Measurements from ENCODE around the gene MED27. TPM values are rescaled to one million over a fixed set of nuclear protein-coding genes. Genes with fewer than 3 reads are reported as not detected.

MED27 gene
- total and polyA plus RNA-seq, 8 donors: 0.87 to 21.9 (median 12.7) TPM

DNA sequence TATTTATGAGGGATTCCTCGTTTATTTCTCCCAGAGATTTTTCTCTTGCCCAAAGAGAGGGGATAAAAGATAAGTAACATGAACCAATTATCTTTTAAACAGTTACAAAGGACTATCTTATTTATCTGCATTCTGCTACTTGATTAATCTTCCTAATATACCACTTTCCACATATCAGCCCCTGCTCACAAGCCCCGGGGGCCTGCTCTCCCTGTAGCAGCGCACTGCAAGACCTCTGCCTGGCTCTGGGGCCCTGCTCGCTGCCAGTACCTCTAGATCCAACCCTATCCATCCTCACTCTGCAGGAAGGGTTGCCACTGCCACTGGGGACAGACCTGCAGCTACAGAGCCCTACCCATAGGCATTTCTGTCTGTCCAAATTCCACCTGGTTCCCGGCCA, 75.3 kb downstream of the MED27 start:
- WGBS, 5 donors: 89 to 94% (median 93%) methylated on average over 5 of the region's 5 CpGs
- no peak overlapping the region for H3K27ac ChIP-seq
- peaks cover 0 to 27% (median 7%) of the 10 kb centered on the region in 4 donors for H3K4me1 ChIP-seq
- DNase-seq: no peak
- H3K36me3 ChIP-seq: no peaks in the 10 kb centered on the region
- no peak for TF ChIP-seq POLR2A (IDR thresholded peaks at IDR 0.05)
- TF ChIP-seq, protein P1, sequence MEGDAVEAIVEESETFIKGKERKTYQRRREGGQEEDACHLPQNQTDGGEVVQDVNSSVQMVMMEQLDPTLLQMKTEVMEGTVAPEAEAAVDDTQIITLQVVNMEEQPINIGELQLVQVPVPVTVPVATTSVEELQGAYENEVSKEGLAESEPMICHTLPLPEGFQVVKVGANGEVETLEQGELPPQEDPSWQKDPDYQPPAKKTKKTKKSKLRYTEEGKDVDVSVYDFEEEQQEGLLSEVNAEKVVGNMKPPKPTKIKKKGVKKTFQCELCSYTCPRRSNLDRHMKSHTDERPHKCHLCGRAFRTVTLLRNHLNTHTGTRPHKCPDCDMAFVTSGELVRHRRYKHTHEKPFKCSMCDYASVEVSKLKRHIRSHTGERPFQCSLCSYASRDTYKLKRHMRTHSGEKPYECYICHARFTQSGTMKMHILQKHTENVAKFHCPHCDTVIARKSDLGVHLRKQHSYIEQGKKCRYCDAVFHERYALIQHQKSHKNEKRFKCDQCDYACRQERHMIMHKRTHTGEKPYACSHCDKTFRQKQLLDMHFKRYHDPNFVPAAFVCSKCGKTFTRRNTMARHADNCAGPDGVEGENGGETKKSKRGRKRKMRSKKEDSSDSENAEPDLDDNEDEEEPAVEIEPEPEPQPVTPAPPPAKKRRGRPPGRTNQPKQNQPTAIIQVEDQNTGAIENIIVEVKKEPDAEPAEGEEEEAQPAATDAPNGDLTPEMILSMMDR (IDR thresholded peaks at IDR 0.05): no peak
- no peak for TF ChIP-seq POLR2AphosphoS5 (IDR thresholded peaks at IDR 0.05)
- TF ChIP-seq EP300 (IDR thresholded peaks at IDR 0.05): no peak
- intact Hi-C loops (cut with DNase I; ENCODE audit: low total_unique reads): no loop called here
- no peaks in the 10 kb centered on the region for H3K9me3 ChIP-seq
- no peaks in the 10 kb centered on the region for H3K27me3 ChIP-seq
- H3K4me3 ChIP-seq: no peak overlapping the region

- intact Hi-C loops (cut with DNase I; ENCODE audit: low total_unique reads): no loop called here
- H3K9me3 ChIP-seq: no peaks in the 10 kb centered on the region
- DNase-seq: no peak
- no peak for TF ChIP-seq EP300 (IDR thresholded peaks at IDR 0.05)
- TF ChIP-seq POLR2A (IDR thresholded peaks at IDR 0.05): no peak
- TF ChIP-seq POLR2AphosphoS5 (IDR thresholded peaks at IDR 0.05): no peak
- TF ChIP-seq, protein P1 (IDR thresholded peaks at IDR 0.05): no peak
- H3K4me1 ChIP-seq: peaks cover 0 to 26% (median 7%) of the 10 kb centered on the region in 4 donors
- no peaks in the 10 kb centered on the region for H3K27me3 ChIP-seq
- H3K27ac ChIP-seq: no peak overlapping the region
- no peak overlapping the region for H3K4me3 ChIP-seq
- 81 to 91% (median 86%) methylated on average over 9 of the region's 9 CpGs for WGBS, 5 donors
- H3K36me3 ChIP-seq: no peaks in the 10 kb centered on the region
These were observed 75.8 kb downstream of the MED27 start for GRCh38 chr9:132003896-132004295.

- Histone ChIP-seq H3K4me1 (peaks cover 0 to 24% (median 6%) of the 10 kb centered on the region in 4 donors), H3K9me3 (no peaks in the 10 kb centered on the region), H3K4me3 (no peak overlapping the region), H3K27me3 (no peaks in the 10 kb centered on the region), H3K36me3 (no peaks in the 10 kb centered on the region), H3K27ac (no peak overlapping the region)
- intact Hi-C loops (cut with DNase I; ENCODE audit: low total_unique reads): no loop called here
- 91 to 94% (median 93%) methylated on average over 5 of the region's 5 CpGs for WGBS, 5 donors
- no peak for DNase-seq
- TF ChIP-seq EP300 (IDR thresholded peaks at IDR 0.05) (no peak), POLR2A (IDR thresholded peaks at IDR 0.05) (no peak), POLR2AphosphoS5 (IDR thresholded peaks at IDR 0.05) (no peak)
- TF ChIP-seq, protein P1 (IDR thresholded peaks at IDR 0.05): no peak
These were observed 76.4 kb downstream of the MED27 start for GRCh38 chr9:132003319-132003704.

DNA sequence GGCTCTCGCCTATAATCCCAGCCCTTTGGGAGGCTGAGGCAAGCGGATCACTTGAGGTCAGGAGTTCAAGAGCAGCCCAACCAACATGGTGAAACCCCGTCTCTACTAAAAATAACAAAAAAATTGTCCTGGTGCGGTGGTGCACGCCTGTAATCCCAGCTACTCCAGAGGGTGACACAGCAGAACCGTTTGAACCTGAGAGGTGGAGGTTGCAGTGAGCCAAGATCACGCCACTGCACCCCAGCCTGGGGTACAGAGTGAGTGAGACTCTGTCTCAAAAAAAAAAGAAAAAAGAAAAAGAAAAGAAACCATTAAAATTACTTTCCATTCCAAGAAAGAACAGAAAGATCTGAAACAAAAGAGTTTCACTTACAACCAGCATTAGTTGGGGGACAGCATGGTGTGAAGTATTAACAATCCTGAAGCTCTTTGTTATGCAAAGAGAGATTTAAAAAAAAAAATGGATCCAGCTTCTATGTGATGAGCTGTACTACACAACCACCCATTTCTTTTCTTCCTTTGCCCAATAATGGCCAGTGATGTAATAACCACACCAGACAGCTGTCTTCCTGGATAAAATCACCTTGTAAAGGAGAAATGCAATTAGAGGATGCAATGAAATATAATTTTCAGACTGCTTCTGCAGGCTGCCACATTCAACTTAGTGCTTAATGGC, 76.9 kb downstream of the MED27 start:
- Histone ChIP-seq H3K36me3 (no peaks in the 10 kb centered on the region), H3K4me3 (no peak overlapping the region), H3K27me3 (no peaks in the 10 kb centered on the region), H3K4me1 (peaks cover 2 to 24% (median 11%) of the 10 kb centered on the region in 4 donors), H3K9me3 (no peaks in the 10 kb centered on the region), H3K27ac (no peak overlapping the region)
- no peak for TF ChIP-seq POLR2AphosphoS5 (IDR thresholded peaks at IDR 0.05)
- TF ChIP-seq, protein P1 (IDR thresholded peaks at IDR 0.05): no peak
- TF ChIP-seq EP300 (IDR thresholded peaks at IDR 0.05): no peak
- TF ChIP-seq POLR2A (IDR thresholded peaks at IDR 0.05): no peak
- 81 to 91% (median 84%) methylated on average over 3 to 7 of the region's 7 CpGs for WGBS, 5 donors
- intact Hi-C loops (cut with DNase I; ENCODE audit: low total_unique reads): no loop called here
- no peak for DNase-seq
